Measurements from ENCODE around the gene RSF1.

- no peak for TF ChIP-seq YY1 (IDR thresholded peaks at IDR 0.05; ENCODE audit: insufficient read depth, insufficient read length)
- TF ChIP-seq ZNF274 (IDR thresholded peaks at IDR 0.05; ENCODE audit: low read depth, low read length), result no peak
- TF ChIP-seq SUZ12 (IDR thresholded peaks at IDR 0.05; ENCODE audit: extremely low read depth, insufficient read depth, insufficient read length), result no peak
Measured at GRCh38 chr11:77656362-77656761, 164.2 kb downstream of the RSF1 start.

Data from NT2/D1 (cell line).